T-helper 9 cell (primary cell): ENCODE measurements around the gene SIRPA.

Source experiments
- DNase-seq: peaks from one replicate; pipeline ENCODE4 v3.0.0-alpha.2; 2020

Gene SIRPA

DNA sequence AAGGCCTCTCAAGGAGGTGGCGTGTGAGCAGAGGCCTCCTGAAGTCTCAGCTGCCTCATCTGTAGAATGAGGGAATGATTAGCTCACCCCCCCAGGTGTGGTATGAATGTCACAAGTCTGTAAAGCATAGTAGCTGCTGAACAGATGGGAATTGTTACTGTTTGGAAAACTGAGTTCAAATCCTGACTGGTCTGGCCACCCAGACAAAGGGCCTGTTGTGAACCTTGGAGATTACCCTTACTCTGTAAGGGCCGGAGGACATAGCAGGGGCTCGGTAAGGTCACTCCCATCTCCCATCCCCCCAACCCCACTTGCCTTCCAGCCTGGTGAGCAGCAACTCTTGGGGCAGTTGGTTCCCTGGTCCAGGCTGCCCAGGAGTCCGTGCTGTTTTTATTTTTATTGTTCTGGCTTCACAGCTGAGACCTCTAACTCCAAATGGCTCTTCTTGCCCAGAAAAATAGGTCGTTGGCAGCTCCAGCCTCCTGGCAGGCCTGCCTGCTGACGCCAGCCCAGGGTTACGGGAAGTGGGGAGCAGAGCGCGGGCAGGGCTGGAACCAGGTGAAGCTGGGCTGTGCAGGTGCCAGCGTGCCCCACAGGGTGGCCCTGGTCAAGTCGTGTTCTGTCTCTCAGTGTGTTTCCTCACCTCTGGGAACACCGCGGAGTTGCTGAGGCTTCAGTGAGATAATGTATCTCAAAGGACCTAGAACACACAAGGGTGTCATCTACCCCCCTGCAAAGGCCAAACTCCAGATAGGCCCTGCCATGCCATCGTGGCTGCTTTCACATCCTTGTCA, 4.5 kb upstream of the SIRPA start:
- DNase-seq, result no peak

DNA sequence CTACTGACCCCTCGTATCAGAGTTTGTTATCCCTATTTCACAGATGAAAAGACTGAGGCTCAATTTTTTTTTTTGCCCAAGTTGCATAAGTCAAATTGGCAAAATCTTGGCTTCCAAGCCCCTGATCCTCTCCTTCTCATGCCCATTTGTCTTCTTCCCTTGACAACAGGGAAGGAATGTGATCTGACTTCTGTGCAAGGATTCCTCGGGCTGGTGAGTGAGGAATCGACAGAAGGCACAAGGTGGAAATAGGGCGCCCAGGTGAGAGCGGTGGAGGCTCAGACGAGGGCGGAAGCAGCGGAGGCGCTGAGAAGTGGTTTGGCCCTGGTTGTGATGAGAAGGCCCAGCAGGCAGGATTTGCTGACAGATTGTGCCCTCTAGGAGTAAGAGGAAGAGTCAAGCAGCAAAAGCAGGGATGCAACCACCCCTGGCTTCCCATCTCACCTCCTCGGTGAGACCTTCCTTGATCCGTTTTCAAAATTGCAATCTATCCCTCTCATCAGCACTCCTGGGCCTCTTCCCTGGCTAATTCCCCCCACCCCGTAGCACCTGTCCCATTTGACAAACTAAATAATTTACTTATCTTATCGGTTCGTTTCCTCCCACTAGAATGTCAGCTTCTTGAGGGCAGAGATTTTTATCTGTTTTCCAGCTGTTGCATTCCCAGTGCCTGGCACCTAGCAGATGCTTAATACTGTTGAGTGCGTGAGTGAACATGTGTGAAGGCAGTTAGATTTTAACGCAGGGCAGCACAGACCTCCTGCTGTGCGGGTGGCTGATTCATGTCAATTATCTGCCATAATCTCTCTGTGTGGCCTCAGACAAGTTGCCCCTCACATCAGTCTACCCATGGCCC, 3.7 kb upstream of the SIRPA start:
- DNase-seq, result no peak

DNA sequence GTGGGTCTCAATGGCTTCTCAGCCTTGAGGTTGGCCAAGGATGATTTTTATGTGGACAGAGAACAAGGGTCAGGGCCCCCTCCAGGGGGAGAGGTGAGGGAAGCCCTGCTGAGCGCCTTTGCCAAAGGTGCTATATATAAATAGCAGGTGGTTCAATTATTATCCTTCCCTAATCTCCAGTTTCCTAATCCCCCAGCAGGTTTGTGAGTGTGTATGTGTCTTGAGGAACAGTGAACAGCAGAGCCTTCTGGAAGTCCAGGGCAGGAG, 3.2 kb upstream of the SIRPA start:
- DNase-seq, result no peak

DNA sequence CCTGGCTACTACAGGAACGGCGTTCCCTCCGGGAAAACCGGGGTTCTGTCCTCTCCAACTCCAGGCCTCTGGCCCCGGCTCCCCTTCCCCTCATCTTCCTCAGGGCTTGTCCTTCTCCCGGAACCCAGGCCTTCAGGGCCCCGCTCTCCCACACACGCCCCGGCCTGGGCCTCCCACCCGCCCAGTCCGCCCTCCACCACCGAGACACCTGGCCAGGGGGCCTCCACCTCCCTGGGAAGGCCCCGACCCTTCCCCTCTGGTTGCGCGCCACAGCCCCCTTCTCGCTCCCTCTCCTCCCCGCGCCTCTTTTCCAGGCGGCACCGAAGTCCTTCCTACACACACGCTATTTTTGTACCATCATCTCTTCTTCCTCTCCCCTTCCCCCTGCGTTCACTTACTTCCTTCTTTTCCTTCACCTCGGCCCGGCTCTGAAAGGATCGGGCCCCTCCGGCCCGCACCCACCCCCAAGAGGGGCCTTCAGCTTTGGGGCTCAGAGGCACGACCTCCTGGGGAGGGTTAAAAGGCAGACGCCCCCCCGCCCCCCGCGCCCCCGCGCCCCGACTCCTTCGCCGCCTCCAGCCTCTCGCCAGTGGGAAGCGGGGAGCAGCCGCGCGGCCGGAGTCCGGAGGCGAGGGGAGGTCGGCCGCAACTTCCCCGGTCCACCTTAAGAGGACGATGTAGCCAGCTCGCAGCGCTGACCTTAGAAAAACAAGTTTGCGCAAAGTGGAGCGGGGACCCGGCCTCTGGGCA, 1.3 kb upstream of the SIRPA start:
- no peak for DNase-seq

DNA sequence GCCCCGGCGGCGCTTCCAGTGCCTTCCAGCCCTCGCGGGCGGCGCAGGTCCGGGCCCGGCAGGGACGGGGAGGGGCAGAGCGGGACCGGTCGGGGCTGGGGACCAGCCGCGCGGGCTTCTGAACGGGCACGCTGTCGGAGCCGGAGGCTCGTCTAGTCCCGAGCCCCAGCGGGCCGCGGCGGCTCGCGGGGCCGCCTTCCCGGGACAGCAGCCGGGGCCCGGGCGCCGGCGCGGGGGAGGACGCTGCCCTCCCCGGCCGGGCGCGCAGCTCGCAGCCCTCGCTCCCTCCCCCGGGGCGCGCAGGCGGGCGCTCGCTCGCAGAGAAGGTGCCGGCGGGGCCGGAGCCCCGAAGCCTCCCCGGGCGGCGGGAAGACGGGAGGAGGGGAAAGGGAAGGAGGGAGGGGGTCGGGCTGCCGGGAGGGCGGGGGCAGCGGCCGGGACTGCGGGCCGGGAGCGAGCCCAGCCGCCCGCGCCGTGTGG, 696 bp upstream of the SIRPA start:
- no peak for DNase-seq

DNA sequence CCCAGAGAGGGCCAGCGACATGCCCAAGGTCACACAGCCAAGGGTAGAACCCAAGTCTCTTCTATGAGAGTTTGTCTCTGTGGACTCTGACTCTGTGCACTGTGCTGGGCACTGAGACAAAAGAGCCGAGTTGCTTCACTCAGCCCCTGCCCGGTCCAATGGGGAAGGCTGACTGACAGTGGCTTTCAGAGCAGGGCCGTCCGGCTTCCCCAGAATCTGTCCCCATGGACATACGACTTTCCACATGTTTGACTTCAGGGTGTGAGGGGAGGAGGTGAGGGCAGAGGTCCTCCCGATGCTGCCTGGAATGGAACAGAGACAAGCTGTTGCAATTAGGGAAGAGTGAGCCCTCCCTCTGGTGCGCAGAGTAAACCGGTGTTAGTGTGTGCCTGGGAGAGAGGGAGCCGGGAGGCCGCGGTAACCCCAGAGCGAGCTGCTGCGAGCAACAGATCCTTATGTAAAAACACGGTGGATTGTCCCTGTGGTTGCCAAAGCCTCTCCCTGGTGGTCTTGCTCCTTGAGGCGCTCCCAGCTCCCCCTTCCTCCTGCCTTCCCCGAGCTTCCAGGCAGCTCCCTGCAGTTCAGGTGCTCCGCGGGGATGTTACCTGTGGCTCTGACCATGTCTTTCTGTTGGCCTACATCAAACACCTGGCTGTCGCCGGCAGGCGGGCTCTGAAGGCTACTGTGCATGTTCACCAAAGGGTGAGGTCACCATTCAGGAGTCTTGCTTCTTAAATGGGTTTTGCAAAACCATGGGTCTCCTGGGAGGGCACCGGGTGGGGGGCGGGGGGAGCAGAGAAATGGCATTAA, 672 bp downstream of the SIRPA start:
- DNase-seq, result no peak

DNA sequence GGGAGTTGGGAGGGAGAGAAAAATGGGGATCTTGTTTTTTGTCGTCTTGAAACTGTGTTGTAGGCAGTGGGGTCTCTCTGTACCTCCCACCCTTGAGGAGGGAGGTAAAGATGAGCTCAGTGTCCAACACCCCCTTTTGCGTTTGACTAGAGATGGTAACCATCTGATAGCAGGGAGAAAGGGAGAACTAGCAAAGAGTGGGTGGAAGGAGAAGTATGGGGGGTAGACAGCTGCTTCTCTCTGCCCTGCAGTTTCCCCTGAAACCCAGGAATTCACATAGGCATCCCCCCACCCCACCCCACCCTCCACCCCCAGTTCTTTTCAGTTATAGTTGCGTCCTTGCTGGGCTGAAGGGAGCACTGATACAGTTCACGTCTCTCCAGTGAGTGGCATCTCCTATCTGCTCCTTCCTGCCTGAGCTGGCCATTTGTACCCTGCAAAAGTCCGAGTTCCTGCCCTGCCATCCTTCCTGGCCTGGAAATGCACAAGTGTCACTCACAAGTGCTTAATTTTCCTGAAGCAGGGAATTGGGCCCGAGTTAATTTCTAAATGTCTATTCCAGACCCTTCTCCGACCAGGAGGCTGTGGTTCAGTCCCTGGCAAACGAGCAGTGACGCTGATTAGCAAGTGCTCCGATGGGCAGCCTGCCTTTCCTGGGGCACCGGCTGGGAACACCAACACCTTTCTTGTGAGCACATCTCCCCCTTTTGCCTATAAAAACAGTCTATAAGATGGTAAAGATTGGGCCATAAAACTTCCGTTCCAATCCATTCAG, 1.5 kb downstream of the SIRPA start:
- DNase-seq, result no peak

DNA sequence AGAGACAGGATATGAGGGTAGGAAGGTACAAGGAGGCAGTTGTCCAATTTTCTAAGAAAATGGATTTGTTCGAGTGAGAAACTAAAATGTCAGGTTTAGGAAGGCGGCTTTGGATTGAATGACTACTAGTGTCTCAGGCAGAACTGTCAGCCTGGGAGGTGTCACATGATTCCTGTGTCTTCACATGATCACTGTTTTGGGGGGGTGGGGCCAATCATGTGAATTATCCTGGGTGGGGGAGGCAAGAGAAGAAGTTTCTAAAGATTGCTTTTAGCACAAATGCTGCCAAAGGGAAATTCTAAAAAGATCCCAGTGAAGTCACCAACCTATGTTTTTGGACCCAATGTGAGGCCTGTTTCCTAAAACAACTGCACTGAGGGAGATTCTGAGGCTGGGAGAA, 2.3 kb downstream of the SIRPA start:
- DNase-seq, result no peak

DNA sequence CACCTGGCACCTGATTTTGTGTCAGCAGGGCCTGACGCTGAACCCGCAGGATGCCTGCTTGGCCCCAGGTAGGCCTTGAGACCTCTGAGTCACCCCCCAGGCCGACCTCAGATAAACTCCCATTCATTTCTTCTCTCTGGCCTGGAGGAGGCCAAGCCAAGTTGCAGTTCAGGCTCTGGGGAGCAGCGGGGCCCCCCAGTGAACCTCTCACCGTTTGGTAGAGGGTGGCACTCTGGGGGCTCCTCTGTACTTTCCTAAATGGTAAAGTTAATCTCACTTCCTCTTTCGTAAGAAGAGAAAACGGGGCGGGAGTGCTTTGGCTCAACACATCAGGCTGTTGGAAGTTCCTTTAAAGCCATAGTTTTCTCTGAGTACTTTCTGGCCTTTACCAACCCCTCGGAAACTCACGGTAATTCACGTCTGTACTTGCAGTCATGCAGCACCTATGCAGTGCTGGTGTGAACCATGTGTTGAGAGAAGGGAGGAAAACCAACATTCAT, 2.8 kb downstream of the SIRPA start:
- no peak for DNase-seq

DNA sequence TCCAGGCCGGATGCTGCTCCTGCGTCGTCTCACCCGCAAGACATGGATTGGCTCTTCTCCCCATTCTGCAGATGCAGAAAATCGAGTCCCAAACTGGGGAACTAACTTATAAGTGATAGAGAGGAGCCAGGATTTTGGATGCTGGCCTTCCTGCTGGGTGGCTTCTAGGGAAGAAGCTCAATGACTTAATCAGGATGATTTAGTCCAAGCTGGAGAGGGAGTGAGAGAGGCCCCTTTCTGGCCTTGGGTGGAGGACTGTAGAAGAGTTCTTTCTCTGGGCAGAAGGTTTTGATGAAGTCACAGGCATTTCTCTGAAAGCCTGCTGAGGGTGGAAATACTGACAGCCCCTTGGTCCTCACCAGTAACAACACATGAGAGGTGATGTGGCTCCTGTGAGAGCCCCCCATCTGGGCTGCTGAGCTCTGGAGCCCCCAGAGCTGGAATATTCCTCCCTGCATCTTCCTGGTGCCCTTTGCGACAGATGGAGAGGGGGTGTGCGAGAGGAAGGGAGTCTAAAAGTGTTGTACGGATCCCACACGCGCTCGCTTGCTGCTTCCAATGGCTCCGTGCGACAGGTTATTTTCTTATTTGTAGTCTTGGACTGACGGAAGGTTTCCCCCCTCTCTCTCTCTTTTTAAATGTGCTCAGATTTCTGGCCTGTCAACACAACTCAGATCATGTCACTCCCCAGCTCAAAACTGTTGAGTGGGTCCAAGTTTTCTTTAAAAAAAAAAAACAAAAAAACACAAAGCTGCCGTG, 3.5 kb downstream of the SIRPA start:
- DNase-seq, result no peak

DNA sequence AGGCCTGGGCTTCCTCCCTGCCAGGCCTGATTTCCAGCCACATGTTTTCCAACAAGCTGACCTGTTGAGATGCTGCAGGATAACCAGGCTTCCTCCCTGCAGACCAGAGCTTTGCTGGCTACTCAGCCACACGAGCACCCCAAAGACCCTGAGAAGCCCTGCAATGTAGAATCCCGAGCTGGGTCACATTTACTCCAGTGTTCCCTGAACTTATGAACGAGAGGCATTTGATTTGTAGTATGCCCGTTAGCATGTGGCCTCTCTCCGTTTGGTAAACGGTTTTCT, 4.0 kb downstream of the SIRPA start:
- DNase-seq, result no peak

DNA sequence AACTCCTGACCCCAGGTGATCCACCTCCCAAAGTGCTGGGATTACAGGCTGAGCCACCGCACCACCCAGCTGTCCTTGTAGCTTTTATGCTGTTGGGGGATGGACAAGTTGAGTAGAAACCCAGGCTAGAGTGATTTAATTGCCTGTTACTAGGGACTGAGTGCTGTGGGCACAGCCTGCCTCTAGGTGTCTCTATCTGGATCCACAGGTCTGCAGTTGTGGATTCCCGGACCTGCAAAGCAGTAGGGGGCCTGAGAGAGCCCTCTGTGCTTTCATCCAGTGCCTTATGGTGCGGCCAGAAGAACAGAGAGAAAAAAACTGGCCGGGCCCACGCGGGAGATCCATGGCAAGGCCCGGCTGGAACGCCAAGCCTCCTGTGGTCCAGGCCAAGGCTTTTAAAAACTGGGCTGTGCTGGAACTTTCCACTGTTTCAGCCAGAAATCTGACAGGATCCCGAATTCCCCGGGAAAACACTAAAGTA, 5.2 kb downstream of the SIRPA start:
- DNase-seq, result no peak

DNA sequence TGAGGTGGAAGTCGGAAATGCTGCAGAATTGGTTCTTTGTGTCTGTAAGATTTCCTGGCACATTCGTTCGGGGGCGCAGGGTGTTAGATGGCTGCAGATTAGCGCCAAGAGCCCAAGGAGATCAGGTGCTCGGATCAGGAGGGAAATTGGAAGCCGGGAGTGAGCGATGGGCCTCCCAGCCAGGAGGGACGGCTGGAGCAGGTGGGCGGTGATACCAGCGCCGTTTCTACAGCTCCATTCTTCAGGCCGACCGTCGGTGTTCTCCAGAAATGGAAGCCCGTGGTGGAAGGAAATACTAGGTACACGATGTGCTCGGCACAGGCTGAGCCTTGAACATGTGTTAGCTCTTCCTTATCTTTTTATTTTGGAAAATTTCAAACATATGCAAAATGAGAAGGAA, 6.5 kb downstream of the SIRPA start:
- DNase-seq, result no peak

DNA sequence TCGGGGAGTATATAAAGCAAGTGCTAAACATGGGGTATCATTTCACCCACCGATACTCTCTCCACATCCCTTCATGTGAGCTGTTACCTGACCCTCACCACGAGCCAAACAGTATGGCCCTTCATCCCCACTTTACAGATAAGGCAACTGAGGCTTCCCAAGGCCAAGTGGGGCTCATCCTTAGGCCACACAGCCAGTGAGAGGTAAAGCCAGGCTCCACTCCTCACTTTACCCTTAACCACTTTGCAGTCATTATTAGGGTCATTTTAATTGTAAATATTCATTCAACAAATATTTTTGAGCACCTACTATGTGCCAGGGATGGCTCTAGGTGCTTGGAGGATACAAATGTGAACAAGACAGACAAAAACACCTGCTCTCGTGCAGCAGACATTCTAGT, 7.0 kb downstream of the SIRPA start:
- DNase-seq, result no peak

DNA sequence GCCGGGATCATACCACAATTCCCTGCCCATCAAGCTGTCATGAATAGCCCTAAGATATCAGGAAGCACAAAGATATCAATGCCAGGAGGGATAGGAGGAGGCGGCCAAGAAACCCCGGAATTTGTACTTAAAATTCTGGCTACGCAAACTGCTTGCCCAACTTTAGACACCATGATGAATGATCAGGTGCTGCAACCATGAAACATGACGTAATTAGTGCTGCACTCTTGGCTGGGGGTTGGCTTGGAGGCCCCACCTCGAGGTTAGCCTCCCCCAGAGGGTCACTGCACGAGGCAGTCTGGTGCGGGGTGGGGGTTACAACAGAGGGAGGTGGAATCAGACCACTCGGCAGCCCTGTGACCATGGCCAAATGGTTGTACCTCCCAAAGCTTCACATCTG, 8.9 kb downstream of the SIRPA start:
- DNase-seq, result no peak

DNA sequence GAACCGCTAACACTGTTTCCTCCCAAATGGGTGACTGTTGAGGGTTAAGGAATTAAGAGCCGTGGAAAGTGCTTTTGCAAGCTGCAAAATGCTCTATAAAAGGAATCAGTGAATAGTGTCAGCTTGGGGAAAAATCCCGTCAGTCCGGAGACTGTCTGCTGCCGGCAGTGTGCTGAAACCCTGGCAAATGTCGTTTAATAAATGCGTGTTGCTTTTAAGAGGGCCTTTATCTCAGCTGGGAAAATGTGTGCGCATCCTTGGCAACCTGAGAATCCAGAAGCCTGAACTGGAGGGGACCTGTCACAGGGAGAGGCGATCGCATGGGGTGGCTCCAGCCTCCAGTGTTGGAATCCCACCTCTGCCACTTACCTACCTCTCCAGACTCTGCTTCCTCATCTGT, 9.8 kb downstream of the SIRPA start:
- no peak for DNase-seq

DNA sequence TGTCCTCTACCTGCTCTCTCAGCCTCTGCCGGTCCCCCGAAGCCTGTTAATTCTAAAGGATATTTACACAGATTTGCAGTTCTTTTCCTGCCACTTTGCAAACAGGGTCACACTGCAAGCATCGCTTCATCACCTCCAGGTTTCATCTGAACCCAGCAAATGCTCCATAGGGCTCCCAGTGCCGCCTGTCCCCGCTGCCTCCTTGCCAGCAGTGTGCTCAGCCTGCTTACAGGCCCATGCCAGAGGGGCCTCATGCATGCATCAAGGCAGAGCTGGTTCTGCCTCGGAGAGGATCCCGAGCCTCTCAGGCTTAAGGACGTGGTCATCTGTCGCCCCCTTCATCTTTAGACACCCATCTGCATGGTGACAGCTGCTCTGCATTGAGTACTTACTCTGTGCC, 10.5 kb downstream of the SIRPA start:
- DNase-seq, result no peak

DNA sequence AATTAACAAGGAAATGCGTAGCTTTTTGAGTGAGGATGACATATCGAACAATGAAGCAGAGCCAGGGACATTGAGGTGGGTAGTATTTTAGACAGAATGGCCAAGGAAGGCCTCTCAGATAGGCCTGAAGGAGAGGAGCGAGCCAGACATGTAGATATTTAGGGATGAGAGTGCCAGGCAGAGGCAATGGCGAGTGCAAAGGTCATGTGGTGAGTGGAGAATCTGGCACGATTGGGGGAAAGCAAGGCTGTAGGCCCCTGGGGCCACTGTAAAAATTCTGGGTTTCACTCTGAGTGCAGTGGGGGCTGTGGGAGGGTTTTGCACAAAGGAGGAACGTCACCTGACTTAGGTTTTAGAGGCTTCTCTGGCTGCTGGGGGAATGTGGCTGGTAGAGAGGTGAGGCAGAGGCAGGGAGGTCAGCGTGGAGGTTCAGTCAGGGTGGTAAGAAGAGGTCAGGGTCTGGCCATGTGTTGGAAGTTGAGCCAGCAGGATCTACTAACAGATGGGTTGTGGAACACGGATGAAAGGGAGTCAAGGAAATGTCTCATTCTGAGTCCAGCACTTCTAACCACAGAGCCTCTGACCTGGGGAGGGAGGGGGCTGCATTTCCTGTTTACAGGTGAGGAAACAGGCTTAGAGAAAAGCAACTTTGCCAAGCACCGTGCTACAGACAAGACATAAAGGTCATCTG, 11.3 kb downstream of the SIRPA start:
- DNase-seq, result no peak

DNA sequence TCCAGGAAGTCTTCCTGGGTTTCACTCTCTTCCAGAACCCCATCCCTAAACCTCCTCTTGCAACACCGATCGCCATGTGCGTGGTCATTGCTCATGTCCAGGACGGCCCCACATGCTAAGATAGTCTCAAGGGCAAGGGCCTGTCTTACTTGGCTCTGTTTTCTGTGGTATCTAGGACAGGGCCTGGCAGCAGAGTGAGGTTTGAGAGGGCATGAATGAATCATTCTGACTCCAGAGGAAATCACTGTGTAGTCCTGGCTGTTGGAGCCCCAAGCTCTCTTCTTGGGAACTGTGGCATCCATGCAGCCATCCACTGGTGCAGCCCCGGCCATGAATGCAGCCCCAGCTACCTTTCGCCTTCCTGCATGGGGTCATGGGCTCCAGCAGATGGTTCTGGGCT, 12.4 kb downstream of the SIRPA start:
- DNase-seq, result no peak

DNA sequence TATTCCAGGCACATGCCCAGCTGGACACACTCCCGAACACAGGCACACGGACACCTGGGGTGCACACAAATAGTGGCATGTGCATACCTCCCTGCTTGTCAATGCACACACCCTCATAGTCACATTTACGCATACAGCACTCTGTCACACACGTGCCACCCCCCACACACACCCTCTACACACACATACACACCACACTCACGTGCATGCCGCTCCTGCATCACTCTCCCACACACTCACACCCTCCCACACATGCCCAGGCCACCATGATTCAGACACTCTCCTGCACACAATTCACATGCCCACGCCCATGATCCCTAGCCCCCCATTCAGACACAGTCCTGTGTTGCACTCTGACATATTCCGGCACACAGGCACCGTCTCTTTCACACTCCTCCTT, 13.0 kb downstream of the SIRPA start:
- DNase-seq, result no peak

DNA sequence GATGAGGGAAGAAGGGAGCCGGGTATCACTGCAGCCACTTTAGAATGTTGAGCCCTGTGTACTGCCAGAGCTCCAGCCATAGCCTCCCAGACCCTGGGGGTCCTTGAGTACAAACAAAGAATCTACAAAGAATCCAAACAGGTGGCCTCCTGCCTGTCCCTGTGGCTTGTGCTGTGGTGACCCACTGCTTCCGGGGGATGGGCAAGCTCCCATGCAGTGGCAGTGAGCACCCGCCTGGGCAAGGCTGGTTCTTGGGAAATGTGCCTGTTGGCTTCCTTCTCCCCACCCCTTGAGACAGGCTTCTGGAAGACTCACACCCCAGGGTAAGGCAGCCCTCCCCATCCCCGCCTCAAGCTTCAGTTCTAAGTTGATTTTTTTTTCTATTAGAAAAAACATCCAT, 13.9 kb downstream of the SIRPA start:
- DNase-seq, result no peak
